ENCODE measurements around the gene SERINC1.

DNA sequence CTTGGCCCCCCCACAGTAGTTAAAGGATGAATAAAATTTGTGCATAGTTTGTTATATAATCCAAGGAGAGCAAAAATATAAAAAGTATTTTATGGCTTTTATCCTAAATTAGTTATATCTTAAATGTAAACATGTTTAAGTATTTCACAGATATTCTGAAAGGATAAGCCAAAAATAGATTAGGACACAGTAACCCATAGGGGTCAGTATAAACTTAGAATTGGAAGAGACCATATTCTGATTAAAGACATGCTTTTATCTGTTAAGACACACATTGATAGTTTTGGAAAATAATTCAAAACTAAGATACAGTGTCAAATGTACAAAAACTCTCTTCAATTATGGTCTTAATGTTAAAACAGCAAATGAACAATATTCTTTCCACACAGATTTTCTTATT is 4.5 kb upstream of the SERINC1 start:
- TF ChIP-seq, protein P1, sequence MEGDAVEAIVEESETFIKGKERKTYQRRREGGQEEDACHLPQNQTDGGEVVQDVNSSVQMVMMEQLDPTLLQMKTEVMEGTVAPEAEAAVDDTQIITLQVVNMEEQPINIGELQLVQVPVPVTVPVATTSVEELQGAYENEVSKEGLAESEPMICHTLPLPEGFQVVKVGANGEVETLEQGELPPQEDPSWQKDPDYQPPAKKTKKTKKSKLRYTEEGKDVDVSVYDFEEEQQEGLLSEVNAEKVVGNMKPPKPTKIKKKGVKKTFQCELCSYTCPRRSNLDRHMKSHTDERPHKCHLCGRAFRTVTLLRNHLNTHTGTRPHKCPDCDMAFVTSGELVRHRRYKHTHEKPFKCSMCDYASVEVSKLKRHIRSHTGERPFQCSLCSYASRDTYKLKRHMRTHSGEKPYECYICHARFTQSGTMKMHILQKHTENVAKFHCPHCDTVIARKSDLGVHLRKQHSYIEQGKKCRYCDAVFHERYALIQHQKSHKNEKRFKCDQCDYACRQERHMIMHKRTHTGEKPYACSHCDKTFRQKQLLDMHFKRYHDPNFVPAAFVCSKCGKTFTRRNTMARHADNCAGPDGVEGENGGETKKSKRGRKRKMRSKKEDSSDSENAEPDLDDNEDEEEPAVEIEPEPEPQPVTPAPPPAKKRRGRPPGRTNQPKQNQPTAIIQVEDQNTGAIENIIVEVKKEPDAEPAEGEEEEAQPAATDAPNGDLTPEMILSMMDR (IDR thresholded peaks at IDR 0.05; ENCODE audit: poor library complexity, severe bottlenecking), result peak; percentile 61
- TF ChIP-seq TAF1 (IDR thresholded peaks at IDR 0.05; ENCODE audit: low read depth) (no peak), RAD21 (conservative IDR thresholded peaks at IDR 0.05) (peak; percentile 66), EP300 (conservative IDR thresholded peaks at IDR 0.05; ENCODE audit: poor library complexity, severe bottlenecking) (no peak), POLR2AphosphoS5 (IDR thresholded peaks at IDR 0.05) (no peak), SMC3 (conservative IDR thresholded peaks at IDR 0.05; ENCODE audit: poor library complexity) (peak; percentile 47), EZH2 (IDR thresholded peaks at IDR 0.05; ENCODE audit: borderline replicate concordance, insufficient read depth, low read length, poor library complexity, severe bottlenecking) (no peak), MXI1 (conservative IDR thresholded peaks at IDR 0.05; ENCODE audit: poor library complexity, severe bottlenecking) (no peak)
- TF ChIP-seq, protein P2, sequence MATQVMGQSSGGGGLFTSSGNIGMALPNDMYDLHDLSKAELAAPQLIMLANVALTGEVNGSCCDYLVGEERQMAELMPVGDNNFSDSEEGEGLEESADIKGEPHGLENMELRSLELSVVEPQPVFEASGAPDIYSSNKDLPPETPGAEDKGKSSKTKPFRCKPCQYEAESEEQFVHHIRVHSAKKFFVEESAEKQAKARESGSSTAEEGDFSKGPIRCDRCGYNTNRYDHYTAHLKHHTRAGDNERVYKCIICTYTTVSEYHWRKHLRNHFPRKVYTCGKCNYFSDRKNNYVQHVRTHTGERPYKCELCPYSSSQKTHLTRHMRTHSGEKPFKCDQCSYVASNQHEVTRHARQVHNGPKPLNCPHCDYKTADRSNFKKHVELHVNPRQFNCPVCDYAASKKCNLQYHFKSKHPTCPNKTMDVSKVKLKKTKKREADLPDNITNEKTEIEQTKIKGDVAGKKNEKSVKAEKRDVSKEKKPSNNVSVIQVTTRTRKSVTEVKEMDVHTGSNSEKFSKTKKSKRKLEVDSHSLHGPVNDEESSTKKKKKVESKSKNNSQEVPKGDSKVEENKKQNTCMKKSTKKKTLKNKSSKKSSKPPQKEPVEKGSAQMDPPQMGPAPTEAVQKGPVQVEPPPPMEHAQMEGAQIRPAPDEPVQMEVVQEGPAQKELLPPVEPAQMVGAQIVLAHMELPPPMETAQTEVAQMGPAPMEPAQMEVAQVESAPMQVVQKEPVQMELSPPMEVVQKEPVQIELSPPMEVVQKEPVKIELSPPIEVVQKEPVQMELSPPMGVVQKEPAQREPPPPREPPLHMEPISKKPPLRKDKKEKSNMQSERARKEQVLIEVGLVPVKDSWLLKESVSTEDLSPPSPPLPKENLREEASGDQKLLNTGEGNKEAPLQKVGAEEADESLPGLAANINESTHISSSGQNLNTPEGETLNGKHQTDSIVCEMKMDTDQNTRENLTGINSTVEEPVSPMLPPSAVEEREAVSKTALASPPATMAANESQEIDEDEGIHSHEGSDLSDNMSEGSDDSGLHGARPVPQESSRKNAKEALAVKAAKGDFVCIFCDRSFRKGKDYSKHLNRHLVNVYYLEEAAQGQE (IDR thresholded peaks at IDR 0.05; ENCODE audit: borderline replicate concordance), result no peak

All from neural cell (in vitro differentiated cells).